MG63 (cell line): ENCODE data around the gene CDHR2. TPM values are rescaled to one million over a fixed set of nuclear protein-coding genes. Genes with fewer than 3 reads are reported as not detected.
A peak's percentile ranks its signal among the peaks of the same experiment; 100 is the strongest.
"Not testable (repeated sequence)": the region's sequence is repeated elsewhere in the genome, so short reads cannot be mapped to it uniquely, and the experiment has no call there.

Experiments
- DNase-seq: peaks from one replicate; pipeline ENCODE4 v3.0.0-alpha.2; 2020
- H3K27me3 ChIP-seq: fragments of 250-450 bp; sonication (Bioruptor Pico); 2 replicates; pipeline ENCODE4 v1.5.1; 2020; ENCODE audit warnings: mild to moderate bottlenecking, moderate library complexity
- H3K36me3 ChIP-seq: fragments of 250-450 bp; sonication (Bioruptor Pico); 2 replicates; pipeline ENCODE4 v1.5.1; 2020; ENCODE audit warnings: mild to moderate bottlenecking, moderate library complexity
- H3K4me3 ChIP-seq: fragments of 250-450 bp; sonication (Bioruptor Pico); 2 replicates; pipeline ENCODE4 v1.5.1; 2020; ENCODE audit warnings: mild to moderate bottlenecking, moderate library complexity
- H3K9me3 ChIP-seq: fragments of 250-450 bp; sonication (Bioruptor Pico); 2 replicates; pipeline ENCODE4 v1.5.1; 2020; ENCODE audit warnings: mild to moderate bottlenecking, moderate library complexity
- total RNA-seq: library from RNA; depleted of rRNA; stranded (reverse); fragments of >200 nt; shearing (Covaris generic); gene quantifications from 2 replicates; pipeline ENCODE4 v1.2.3, GENCODE V29; 2014; ENCODE audit warnings: low replicate concordance

Gene CDHR2
- total RNA-seq, 1 experiment from 2014 or later, result not detected

DNA sequence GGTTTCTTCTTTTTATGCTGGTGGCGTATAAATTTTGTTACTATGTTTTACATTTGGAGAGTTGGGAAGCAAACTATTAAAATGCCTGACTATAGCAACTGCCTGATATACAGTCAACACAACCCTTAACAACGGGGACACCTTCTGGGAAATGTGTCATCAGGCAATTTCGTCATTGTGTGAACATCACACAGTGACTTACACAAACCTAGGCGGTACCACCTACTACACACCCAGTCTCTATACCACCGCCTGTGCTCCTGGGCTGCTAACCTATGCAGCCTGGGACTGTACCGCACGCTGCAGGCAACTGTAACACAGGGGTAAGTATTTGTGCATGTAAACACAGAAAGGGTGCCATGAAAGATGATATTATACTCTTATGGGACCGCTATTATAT lies 1.3 kb upstream of the CDHR2 start:
- Histone ChIP-seq H3K27me3 (peaks cover 2% of the 10 kb centered on the region), H3K36me3 (no peaks in the 10 kb centered on the region), H3K4me3 (no peak overlapping the region), H3K9me3 (no peaks in the 10 kb centered on the region)
- DNase-seq, result no peak

DNA sequence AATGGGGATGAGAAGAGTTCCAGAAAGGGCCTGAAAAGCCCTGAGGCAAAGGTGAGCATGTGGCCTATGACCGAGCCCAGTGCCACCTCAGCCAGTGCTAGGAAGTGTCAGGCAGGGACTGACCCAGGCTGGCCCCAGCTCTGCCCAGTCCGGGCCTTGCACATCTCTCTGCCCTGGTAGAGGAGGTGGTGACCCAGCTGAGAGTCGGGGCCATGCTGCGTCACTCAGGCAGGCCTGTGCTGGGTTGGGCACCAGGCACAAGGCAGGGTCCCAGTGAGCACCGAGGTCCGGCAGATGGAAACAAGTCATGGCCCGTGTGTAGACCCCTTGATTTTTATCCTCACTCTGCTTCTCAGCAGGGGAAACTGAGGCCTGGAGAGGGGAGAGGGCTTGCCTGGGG lies 729 bp downstream of the CDHR2 start:
- Histone ChIP-seq H3K9me3 (no peaks in the 10 kb centered on the region), H3K27me3 (peaks cover 2% of the 10 kb centered on the region), H3K36me3 (no peaks in the 10 kb centered on the region), H3K4me3 (no peak overlapping the region)
- no peak for DNase-seq

DNA sequence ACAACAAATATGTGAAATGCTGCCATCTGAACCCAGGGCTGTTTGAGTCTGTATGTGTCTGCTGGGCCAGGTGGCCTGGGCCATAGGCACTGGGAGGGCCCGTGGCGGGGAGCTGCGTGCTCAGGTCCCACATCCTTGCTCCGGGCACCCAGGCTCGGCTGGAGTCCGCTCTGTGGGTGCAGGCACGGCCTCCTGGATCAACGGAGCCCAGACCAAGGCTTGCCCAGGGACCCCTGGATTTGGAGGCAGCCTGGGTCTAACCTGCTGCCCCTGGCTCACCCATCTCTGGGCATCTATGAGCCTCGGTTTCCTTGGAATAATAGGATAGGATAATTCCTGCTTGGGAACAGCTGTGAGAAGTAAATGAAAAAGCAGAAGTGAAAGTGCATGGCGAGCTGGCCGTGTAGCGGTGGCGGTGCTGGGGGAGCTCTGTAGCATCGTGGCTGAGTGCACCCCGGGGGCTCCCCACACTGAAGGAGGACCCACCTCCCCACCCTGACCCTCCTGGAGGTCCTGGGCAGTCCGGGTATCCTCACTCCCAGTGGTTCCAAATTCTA lies 1.2 kb downstream of the CDHR2 start:
- no peak overlapping the region for H3K4me3 ChIP-seq
- H3K9me3 ChIP-seq, result no peaks in the 10 kb centered on the region
- H3K36me3 ChIP-seq, result no peaks in the 10 kb centered on the region
- peaks cover 2% of the 10 kb centered on the region for H3K27me3 ChIP-seq
- DNase-seq, result no peak

GRCh38 chr5:176550937-176551336 lies 1.8 kb downstream of the CDHR2 start:
- DNase-seq, H3K4me3 ChIP-seq, H3K36me3 ChIP-seq, H3K27me3 ChIP-seq, H3K9me3 ChIP-seq: not testable (repeated sequence)

- H3K27me3 ChIP-seq, result peaks cover 2% of the 10 kb centered on the region
- H3K9me3 ChIP-seq, result no peaks in the 10 kb centered on the region
- no peaks in the 10 kb centered on the region for H3K36me3 ChIP-seq
- H3K4me3 ChIP-seq, result no peak overlapping the region
- no peak for DNase-seq
Measured at GRCh38 chr5:176552332-176552869, 3.3 kb downstream of the CDHR2 start.

DNA sequence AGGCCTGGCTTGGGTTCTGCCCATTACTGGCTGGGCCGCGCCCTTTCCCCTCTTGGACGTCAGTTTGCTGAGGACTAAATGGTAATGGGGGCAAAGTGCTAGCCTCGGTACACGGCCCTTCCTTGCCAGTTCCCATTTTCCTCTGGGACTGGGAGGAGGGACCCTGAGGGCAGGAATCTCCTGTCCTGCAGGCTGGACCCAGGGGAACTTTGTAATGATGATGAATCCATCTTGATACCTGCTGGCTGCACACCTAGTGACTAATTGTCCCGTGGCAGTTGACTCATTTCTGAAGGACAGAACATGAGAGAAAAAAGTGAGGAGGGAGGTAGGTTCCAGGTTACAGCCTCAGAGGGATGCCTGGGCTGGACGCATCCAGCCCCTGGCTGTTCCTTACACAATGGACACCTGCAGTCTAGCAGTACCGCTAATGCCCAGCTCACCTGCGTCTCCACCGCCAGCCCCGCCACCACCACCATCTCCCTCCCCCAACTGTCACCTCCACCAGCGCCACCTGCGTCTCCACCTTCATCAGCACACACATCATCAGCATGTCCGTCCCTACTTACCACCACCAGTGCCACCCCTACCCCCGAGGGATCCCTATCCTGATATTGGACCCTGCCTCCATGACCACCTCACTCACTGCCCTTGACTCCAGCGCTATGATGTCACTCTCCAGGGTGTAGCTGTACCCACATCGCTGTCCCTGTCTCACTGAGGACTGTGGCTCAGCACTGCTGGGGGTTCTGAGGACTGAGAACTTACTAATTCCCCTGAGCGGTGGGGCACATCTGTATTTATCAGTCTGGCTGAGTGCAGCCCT lies 4.3 kb downstream of the CDHR2 start:
- no peak for DNase-seq
- H3K9me3 ChIP-seq, result no peaks in the 10 kb centered on the region
- H3K27me3 ChIP-seq, result peaks cover 2% of the 10 kb centered on the region
- no peaks in the 10 kb centered on the region for H3K36me3 ChIP-seq
- no peak overlapping the region for H3K4me3 ChIP-seq

GRCh38 chr5:176557846-176558245 lies 8.7 kb downstream of the CDHR2 start:
- no peak overlapping the region for H3K4me3 ChIP-seq
- peaks cover 4% of the 10 kb centered on the region for H3K9me3 ChIP-seq
- no peaks in the 10 kb centered on the region for H3K27me3 ChIP-seq
- H3K36me3 ChIP-seq, result no peaks in the 10 kb centered on the region
- DNase-seq, result no peak

- H3K36me3 ChIP-seq, result no peaks in the 10 kb centered on the region
- H3K4me3 ChIP-seq, result no peak overlapping the region
- no peak for DNase-seq
- no peaks in the 10 kb centered on the region for H3K27me3 ChIP-seq
- H3K9me3 ChIP-seq, result peaks cover 4% of the 10 kb centered on the region
Measured at GRCh38 chr5:176559683-176560082, 10.5 kb downstream of the CDHR2 start.

DNA sequence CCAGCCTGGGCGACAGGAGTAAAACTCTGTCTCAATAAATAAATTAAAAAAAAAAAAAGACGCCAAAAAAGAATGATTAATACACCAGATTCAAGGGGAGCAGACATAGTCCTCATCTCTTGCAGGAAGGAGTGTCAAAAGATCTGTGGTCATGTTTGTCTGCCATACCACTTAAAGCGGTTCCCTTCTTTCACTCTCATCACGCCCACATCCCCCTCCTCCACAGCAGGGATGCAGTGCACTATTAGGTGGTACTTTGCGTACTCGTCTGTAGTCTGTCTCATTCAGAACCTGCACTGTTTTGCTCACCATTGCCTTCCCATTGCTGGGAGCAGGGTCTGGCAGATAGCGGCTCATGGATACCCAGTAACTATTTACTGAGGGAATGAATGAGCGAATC lies 11.2 kb downstream of the CDHR2 start:
- Histone ChIP-seq H3K36me3 (no peaks in the 10 kb centered on the region), H3K9me3 (peaks cover 4% of the 10 kb centered on the region), H3K4me3 (no peak overlapping the region), H3K27me3 (no peaks in the 10 kb centered on the region)
- DNase-seq, result no peak

GRCh38 chr5:176561259-176561658 lies 12.1 kb downstream of the CDHR2 start:
- no peak for DNase-seq
- Histone ChIP-seq H3K36me3 (no peaks in the 10 kb centered on the region), H3K4me3 (no peak overlapping the region), H3K9me3 (peaks cover 4% of the 10 kb centered on the region), H3K27me3 (no peaks in the 10 kb centered on the region)

GRCh38 chr5:176562189-176562588 lies 13.0 kb downstream of the CDHR2 start:
- no peak overlapping the region for H3K4me3 ChIP-seq
- H3K9me3 ChIP-seq, result peaks cover 4% of the 10 kb centered on the region
- DNase-seq, result no peak
- H3K27me3 ChIP-seq, result no peaks in the 10 kb centered on the region
- H3K36me3 ChIP-seq, result no peaks in the 10 kb centered on the region

- H3K27me3 ChIP-seq, result no peaks in the 10 kb centered on the region
- peaks cover under 1% of the 10 kb centered on the region; the same call in 1 of the 2 replicates for H3K9me3 ChIP-seq
- no peak overlapping the region for H3K4me3 ChIP-seq
- no peaks in the 10 kb centered on the region for H3K36me3 ChIP-seq
- DNase-seq, result no peak
Measured at GRCh38 chr5:176564002-176564401, 14.9 kb downstream of the CDHR2 start.

DNA sequence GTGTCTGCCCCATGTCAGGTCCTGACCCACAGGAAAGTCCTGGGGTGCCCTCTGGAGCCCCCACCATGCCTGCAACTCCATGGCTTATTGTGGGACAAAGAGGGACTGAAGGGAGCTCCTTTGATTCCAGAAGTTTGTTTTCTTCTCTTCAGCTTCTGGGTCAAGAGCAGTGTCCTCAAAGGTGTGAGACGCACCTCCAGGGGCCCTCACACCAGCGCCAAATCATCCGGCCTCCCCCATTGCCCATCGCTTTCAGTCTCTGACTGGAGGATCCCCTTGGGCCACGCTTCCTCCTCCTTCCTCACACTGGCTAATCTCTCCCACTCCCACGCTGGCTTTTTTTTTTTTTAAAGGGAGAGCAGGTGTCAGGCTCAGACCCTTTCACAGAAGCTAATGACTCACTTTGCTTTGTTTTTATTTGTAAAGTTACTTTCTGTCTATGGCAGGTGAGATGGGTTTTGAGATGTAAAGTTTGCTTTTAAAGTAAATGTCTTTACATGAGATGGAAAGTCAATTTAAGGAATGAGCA lies 16.7 kb downstream of the CDHR2 start:
- no peak overlapping the region for H3K4me3 ChIP-seq
- no peaks in the 10 kb centered on the region for H3K9me3 ChIP-seq
- no peaks in the 10 kb centered on the region for H3K36me3 ChIP-seq
- no peak for DNase-seq
- peaks cover 11% of the 10 kb centered on the region for H3K27me3 ChIP-seq

- no peaks in the 10 kb centered on the region for H3K9me3 ChIP-seq
- no peaks in the 10 kb centered on the region for H3K36me3 ChIP-seq
- no peak for DNase-seq
- no peak overlapping the region for H3K4me3 ChIP-seq
- H3K27me3 ChIP-seq, result peaks cover 18% of the 10 kb centered on the region
Measured at GRCh38 chr5:176568657-176569056, 19.5 kb downstream of the CDHR2 start.

GRCh38 chr5:176570044-176570443 lies 20.9 kb downstream of the CDHR2 start:
- no peaks in the 10 kb centered on the region for H3K36me3 ChIP-seq
- H3K9me3 ChIP-seq, result no peaks in the 10 kb centered on the region
- peaks cover 20% of the 10 kb centered on the region for H3K27me3 ChIP-seq
- H3K4me3 ChIP-seq, result no peak overlapping the region
- no peak for DNase-seq

DNA sequence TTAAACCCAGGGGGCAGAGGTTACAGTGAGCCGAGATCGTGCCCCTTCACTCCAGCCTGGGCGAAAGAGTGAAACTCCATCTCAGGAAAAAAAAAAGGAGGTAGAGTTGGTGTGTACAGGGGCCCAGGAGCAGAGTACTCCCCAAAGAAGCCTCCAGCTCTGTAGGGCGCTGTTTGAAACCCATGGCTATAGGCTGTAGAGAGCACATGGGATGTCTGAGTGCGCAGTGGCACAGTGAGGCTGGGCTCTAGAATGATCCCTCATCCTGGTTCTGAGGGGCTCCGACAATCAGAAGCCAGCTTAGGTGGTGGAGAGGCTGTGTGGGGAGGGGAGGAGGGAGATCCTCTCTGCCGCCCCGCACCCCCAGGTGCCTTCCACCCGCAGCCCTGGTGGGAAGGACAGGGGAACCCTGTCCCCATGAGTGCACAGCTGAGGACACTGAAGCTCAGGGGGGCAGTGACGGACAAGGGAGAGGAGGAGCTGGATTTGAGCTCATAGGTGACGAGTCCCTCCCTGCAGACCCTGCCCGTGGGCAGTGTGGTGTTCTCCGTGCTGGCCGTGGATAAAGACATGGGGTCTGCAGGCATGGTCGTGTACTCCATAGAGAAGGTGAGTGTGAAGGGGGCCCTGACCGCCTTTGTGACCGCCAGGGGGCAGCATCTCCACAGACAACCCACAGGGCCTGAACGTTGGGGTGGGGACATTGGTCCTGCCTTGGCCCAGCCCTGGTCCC lies 24.6 kb downstream of the CDHR2 start:
- Histone ChIP-seq H3K9me3 (no peaks in the 10 kb centered on the region), H3K27me3 (peaks cover 20% of the 10 kb centered on the region), H3K4me3 (no peak overlapping the region), H3K36me3 (no peaks in the 10 kb centered on the region)
- peak; percentile 56 for DNase-seq

GRCh38 chr5:176574297-176574591 lies 25.1 kb downstream of the CDHR2 start:
- no peaks in the 10 kb centered on the region for H3K36me3 ChIP-seq
- H3K4me3 ChIP-seq, result no peak overlapping the region
- H3K9me3 ChIP-seq, result no peaks in the 10 kb centered on the region
- H3K27me3 ChIP-seq, result peaks cover 20% of the 10 kb centered on the region
- DNase-seq, result no peak
